Osteocyte (in vitro differentiated cells): ENCODE data around the gene APOL1. TPM values are rescaled to one million over a fixed set of nuclear protein-coding genes. Genes with fewer than 3 reads are reported as not detected.
"Not testable (repeated sequence)": the region's sequence is repeated elsewhere in the genome, so short reads cannot be mapped to it uniquely, and the experiment has no call there.

Source experiments
- DNase-seq: peaks from one replicate; pipeline ENCODE4 v3.0.0; 2021; ENCODE audit warnings: mixed read lengths; ENCODE audit not compliant: unreplicated experiment; ENCODE audit errors: extremely low spot score
- H3K27ac Mint-ChIP-seq: one replicate; pipeline ENCODE4 v1.8.0; 2021; ENCODE audit warnings: mild to moderate bottlenecking, mixed read lengths; ENCODE audit not compliant: unreplicated experiment
- H3K27me3 Mint-ChIP-seq: one replicate; pipeline ENCODE4 v1.8.0; 2021; ENCODE audit warnings: mixed read lengths; ENCODE audit not compliant: unreplicated experiment
- H3K36me3 Mint-ChIP-seq: one replicate; pipeline ENCODE4 v1.8.0; 2021; ENCODE audit warnings: mixed read lengths; ENCODE audit not compliant: unreplicated experiment
- H3K4me1 Mint-ChIP-seq: one replicate; pipeline ENCODE4 v1.8.0; 2021; ENCODE audit warnings: mixed read lengths; ENCODE audit not compliant: unreplicated experiment
- H3K4me3 Mint-ChIP-seq: one replicate; pipeline ENCODE4 v1.8.0; 2021; ENCODE audit warnings: mild to moderate bottlenecking, moderate library complexity, mixed read lengths; ENCODE audit not compliant: unreplicated experiment
- H3K9me3 Mint-ChIP-seq: one replicate; pipeline ENCODE4 v1.8.0; 2021; ENCODE audit warnings: mixed read lengths; ENCODE audit not compliant: unreplicated experiment
- total RNA-seq: library from RNA; stranded (reverse); gene quantifications from 2 replicates; pipeline ENCODE4 v1.2.1, GENCODE V29; 2021
- TF ChIP-seq, protein P1 (sequence below): fragments of 200-600 bp; sonication (generic); IDR thresholded peaks from 2 replicates; pipeline ENCODE4 v1.5.0; 2021; ENCODE audit warnings: antibody characterized with exemption, mild to moderate bottlenecking, moderate library complexity

Gene APOL1
- total RNA-seq, 1 donor from 2014 or later, result 16.2 TPM

DNA sequence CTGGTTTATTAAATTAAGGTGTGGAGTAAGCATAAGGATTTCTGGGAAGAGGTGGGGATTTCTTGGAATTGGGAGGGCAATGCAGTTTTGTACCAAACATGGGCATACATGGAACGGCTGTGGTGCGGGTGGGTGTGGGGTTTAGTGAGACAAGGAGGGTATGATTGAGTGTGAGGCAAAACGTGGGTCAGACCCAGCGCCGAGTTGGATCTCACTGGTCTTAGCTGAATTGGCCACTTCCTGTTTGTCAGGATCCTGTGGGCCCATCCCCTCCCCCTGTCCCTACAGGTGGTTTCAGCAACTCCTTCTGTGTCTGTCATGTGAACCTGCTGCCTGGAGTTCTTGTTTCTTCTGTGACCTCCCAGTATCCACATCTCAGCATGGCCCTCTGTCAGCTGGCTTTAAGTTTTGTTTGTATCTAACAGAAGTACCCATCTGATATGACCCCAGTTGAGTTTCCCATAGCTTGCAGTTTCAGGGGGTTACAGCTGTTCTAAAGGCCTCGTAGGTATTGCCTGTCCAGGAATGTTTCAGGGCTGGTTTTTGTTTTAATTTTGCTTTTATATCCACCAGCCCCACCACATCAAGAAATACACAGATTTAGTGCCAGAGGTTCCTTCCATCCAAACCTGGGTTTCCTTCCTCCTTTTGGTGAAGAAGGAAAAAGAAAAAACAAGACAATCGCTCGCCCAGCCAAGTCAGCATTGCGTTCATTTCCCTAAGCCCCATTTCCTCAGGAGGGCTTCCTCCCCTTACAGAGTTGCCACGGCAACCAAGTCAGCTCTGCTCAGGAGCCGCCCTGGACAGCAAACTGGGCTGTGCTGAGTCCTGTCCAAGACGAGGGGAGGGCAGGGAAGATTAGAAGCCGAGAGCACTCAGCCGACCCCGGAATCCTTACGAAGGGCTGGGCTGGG lies 6.0 kb downstream of the APOL1 start:
- DNase-seq, result no peak
- Mint-ChIP-seq H3K4me3 (peak overlapping the region; percentile 10), H3K27ac (peak overlapping the region; percentile 79), H3K9me3 (no peaks in the 10 kb centered on the region), H3K4me1 (peaks cover 24% of the 10 kb centered on the region), H3K36me3 (no peaks in the 10 kb centered on the region), H3K27me3 (no peaks in the 10 kb centered on the region)
- TF ChIP-seq, protein P1, sequence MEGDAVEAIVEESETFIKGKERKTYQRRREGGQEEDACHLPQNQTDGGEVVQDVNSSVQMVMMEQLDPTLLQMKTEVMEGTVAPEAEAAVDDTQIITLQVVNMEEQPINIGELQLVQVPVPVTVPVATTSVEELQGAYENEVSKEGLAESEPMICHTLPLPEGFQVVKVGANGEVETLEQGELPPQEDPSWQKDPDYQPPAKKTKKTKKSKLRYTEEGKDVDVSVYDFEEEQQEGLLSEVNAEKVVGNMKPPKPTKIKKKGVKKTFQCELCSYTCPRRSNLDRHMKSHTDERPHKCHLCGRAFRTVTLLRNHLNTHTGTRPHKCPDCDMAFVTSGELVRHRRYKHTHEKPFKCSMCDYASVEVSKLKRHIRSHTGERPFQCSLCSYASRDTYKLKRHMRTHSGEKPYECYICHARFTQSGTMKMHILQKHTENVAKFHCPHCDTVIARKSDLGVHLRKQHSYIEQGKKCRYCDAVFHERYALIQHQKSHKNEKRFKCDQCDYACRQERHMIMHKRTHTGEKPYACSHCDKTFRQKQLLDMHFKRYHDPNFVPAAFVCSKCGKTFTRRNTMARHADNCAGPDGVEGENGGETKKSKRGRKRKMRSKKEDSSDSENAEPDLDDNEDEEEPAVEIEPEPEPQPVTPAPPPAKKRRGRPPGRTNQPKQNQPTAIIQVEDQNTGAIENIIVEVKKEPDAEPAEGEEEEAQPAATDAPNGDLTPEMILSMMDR, result no peak

DNA sequence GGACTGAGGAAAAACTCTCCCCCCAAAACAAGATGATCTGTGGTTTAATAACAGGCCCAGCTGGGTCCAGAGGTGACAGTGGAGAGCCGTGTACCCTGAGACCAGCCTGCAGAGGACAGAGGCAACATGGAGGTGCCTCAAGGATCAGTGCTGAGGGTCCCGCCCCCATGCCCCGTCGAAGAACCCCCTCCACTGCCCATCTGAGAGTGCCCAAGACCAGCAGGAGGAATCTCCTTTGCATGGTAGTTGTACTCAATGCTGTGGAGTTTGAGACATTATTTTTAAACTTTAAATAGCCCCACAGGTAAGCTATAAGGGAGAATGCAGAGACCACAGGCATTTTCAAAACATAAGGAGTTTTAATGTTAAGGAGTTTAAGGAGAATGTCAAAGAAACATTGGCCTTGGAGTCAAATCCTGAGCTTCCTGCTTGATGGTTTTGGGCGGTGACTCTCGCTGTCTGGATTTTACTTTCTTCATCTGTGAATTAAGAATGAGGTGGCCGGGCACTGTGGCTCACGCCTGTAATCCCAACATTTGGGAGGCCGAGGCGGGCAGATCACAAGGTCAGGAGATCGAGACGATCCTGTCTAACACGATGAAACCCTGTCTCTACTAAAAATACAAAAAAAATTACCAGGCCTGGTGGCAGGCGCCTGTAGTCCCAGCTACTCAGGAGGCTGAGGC lies 6.8 kb downstream of the APOL1 start:
- no peak overlapping the region for H3K4me3 Mint-ChIP-seq
- no peaks in the 10 kb centered on the region for H3K36me3 Mint-ChIP-seq
- H3K4me1 Mint-ChIP-seq, result peaks cover 20% of the 10 kb centered on the region
- H3K9me3 Mint-ChIP-seq, result no peaks in the 10 kb centered on the region
- TF ChIP-seq, protein P1, result no peak
- H3K27ac Mint-ChIP-seq, result peak overlapping the region; percentile 79
- no peaks in the 10 kb centered on the region for H3K27me3 Mint-ChIP-seq
- no peak for DNase-seq

DNA sequence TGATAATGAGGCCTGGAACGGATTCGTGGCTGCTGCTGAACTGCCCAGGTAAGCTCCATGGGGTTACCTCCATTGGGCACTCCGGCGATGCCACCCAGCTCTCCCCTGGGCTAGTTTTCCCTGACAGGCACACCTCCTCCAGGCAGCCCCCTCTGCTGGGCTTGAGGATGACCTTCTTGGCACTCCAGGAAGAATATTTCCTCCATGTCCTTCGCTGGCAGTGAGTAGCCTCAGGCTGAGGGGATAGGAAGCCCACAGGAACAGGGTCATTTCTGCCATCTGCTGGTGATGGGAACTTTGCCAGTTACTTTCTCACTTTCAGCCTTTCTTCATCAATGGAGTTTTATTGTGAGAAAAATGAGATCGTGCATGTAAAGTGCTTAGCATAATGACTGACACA lies 8.7 kb downstream of the APOL1 start:
- TF ChIP-seq, protein P1, result peak; percentile 16
- not testable (repeated sequence) for H3K36me3 Mint-ChIP-seq, DNase-seq, H3K27ac Mint-ChIP-seq, H3K4me3 Mint-ChIP-seq, H3K27me3 Mint-ChIP-seq, H3K9me3 Mint-ChIP-seq
- H3K4me1 Mint-ChIP-seq, result peaks cover 20% of the 10 kb centered on the region

DNA sequence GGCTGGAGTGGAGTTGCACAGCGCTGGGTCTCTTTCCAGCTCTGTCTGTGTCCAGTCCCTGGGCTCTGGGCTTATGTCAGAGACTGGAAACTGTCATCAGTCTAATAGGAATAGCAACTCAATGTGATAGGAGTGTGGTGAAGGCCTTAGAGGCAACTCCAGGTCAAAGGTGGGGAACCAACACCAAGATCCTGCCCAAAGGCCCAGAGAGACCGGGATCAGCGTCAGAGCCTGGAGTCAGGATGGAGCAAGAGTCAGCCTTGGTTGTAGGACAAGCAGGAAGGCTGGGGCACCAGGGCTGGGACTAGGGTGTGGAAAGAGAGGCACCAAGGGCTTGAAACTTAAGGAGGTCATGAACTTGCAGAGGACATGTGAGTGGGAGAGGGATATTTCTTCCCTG lies 9.4 kb downstream of the APOL1 start:
- H3K27me3 Mint-ChIP-seq, DNase-seq, H3K36me3 Mint-ChIP-seq, H3K9me3 Mint-ChIP-seq, H3K4me3 Mint-ChIP-seq, H3K27ac Mint-ChIP-seq: not testable (repeated sequence)
- peaks cover 20% of the 10 kb centered on the region for H3K4me1 Mint-ChIP-seq

DNA sequence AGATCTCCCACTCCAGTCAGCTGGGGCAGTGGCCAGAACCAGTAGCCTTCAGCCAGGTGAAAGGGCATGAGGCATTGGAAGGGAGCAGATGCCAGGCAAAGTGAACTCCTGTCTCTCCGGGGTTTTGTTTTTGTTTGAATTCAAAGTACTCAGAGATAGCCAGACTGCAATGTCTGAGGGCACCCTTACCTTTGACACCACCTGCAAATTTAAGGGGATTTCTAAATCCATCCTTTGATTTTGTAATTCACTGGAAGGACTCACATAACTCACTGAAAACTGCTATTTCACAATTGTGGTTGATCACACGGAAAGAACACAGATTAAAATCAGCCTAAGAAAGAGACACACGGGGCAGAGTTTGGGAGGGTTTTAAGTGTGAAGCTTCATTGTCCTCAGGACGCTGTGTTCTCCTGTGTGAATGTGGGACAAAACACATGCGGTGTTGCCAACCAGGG lies 10.3 kb downstream of the APOL1 start:
- not testable (repeated sequence) for DNase-seq, H3K36me3 Mint-ChIP-seq, H3K27ac Mint-ChIP-seq, H3K9me3 Mint-ChIP-seq, H3K4me3 Mint-ChIP-seq, H3K27me3 Mint-ChIP-seq
- H3K4me1 Mint-ChIP-seq, result peaks cover 20% of the 10 kb centered on the region

DNA sequence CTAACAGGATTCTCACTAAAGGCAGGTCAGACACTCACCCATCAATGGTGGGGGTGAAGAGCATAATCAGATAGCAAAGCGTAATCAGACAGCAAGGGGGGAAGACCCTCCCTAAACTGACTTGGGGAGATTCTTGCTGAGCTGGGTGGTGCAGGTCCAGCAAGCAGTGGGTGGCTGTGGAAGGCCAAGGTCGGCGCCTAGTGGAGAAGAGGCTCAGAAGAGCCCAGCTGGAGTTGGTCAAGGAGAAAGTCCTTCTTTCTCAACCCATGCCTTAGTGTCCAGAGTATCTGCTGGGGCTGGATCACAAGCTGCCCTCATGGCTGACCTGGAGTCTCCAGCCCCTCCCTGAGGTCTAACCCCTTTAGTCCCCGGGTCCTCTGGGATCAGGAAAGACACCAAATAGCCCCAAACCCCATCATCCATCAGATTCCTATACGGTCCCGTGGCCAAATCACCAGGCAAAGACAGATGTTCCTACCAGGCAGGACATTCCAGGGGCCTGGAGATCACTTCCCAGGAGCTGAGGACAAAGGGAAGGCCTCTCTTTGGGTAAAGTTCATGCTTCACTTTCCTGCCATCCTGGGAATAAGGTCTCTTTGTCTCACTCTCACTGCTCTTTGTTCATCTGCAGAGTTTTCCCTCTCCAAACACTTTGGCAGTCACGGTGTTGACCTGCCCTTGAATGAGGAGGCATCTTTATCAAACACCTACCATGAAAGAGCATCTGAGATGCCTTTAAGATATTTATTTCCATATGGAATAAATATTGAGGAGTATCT lies 11.1 kb downstream of the APOL1 start:
- H3K36me3 Mint-ChIP-seq, H3K4me3 Mint-ChIP-seq, H3K27ac Mint-ChIP-seq, H3K9me3 Mint-ChIP-seq, H3K27me3 Mint-ChIP-seq, DNase-seq: not testable (repeated sequence)
- H3K4me1 Mint-ChIP-seq, result peaks cover 13% of the 10 kb centered on the region
